Activated CD4-positive, alpha-beta memory T cell treated with anti-CD3 and anti-CD28 coated beads, Interleukin-2, amount 10 ng/mL, durations not matched to agents 7 days and 5 days (primary cell): ENCODE data around the gene RAB4A. TPM values are rescaled to one million over a fixed set of nuclear protein-coding genes. Genes with fewer than 3 reads are reported as not detected.
A peak's percentile ranks its signal among the peaks of the same experiment; 100 is the strongest.

Source experiments
- CTCF ChIA-PET: fragments of 350-600 bp; sonication (Branson Sonifier 250); formaldehyde crosslinking; loops from one replicate; lab custom pipeline; 2021; ENCODE audit warnings: antibody characterized with exemption, inconsistent platforms; lab: Charles Lee
- POLR2A ChIA-PET: fragments of 350-600 bp; sonication (Branson Sonifier 250); formaldehyde crosslinking; loops from one replicate; lab custom pipeline; 2021; ENCODE audit warnings: antibody characterized with exemption; lab: Charles Lee
- DNase-seq: peaks from one replicate; pipeline ENCODE4 v3.0.0-alpha.2; 2020
- H3K27ac Mint-ChIP-seq: one replicate; pipeline ENCODE4 v1.8.0; 2021; ENCODE audit warnings: mild to moderate bottlenecking, mixed read lengths
- H3K27me3 Mint-ChIP-seq: one replicate; pipeline ENCODE4 v1.8.0; 2021; ENCODE audit warnings: mixed read lengths
- H3K36me3 Mint-ChIP-seq: one replicate; pipeline ENCODE4 v1.8.0; 2021; ENCODE audit warnings: low read depth, mixed read lengths
- H3K4me1 Mint-ChIP-seq: one replicate; pipeline ENCODE4 v1.8.0; 2021; ENCODE audit warnings: mixed read lengths
- H3K4me3 Mint-ChIP-seq: one replicate; pipeline ENCODE4 v1.8.0; 2021; ENCODE audit warnings: mild to moderate bottlenecking, mixed read lengths
- H3K9me3 Mint-ChIP-seq: one replicate; pipeline ENCODE4 v1.8.0; 2021; ENCODE audit warnings: mixed read lengths
- total RNA-seq, 2 experiments: library from RNA; stranded (reverse); gene quantifications; one replicate each; pipeline ENCODE4 v1.2.3, GENCODE V29; 2021

The RAB4A gene
- total RNA-seq, 2 experiments from 2014 or later: 30.9 to 38.0 TPM

- Mint-ChIP-seq H3K4me1 (peaks cover 42% of the 10 kb centered on the region), H3K27me3 (no peaks in the 10 kb centered on the region), H3K9me3 (peaks cover 6% of the 10 kb centered on the region), H3K36me3 (peaks cover 23% of the 10 kb centered on the region), H3K4me3 (no peak overlapping the region), H3K27ac (no peak overlapping the region)
- POLR2A ChIA-PET: interaction anchor here (0.8 kb wide), 1 partner anchor 11 kb away, joined by 3 read pairs; no protein-coding TSS in a partner anchor
- DNase-seq: no peak
- CTCF ChIA-PET: interaction anchor here (1.2 kb wide), 1 partner anchor 16 kb away, joined by 3 read pairs; no protein-coding TSS in a partner anchor
These were observed 65.4 kb downstream of the RAB4A start for GRCh38 chr1:229336345-229336744.

GRCh38 chr1:229339086-229339485, 68.2 kb downstream of the RAB4A start:
- CTCF ChIA-PET: interaction anchor here (0.9 kb wide), 1 partner anchor 63 kb away, joined by 4 read pairs; no protein-coding TSS in a partner anchor
- Mint-ChIP-seq H3K27ac (peak overlapping the region; percentile 46), H3K9me3 (peaks cover 6% of the 10 kb centered on the region), H3K27me3 (peaks cover 2% of the 10 kb centered on the region), H3K4me1 (peaks cover 52% of the 10 kb centered on the region), H3K4me3 (peak overlapping the region; percentile 83), H3K36me3 (peaks cover 20% of the 10 kb centered on the region)
- POLR2A ChIA-PET: interaction anchor here (0.7 to 1.3 kb wide), 6 partner anchors 8 to 84 kb away, joined by 3 to 5 read pairs (median 3); partner anchors contain the start of gene RAB4A
- DNase-seq: no peak

- H3K9me3 Mint-ChIP-seq: peaks cover 3% of the 10 kb centered on the region
- H3K4me1 Mint-ChIP-seq: peaks cover 55% of the 10 kb centered on the region
- peak overlapping the region; percentile 83 for H3K4me3 Mint-ChIP-seq
- CTCF ChIA-PET: interaction anchor here (1.1 kb wide), 1 partner anchor 142 kb away, joined by 3 read pairs; no protein-coding TSS in a partner anchor
- no peak for DNase-seq
- H3K36me3 Mint-ChIP-seq: peaks cover 16% of the 10 kb centered on the region
- H3K27me3 Mint-ChIP-seq: peaks cover 4% of the 10 kb centered on the region
- POLR2A ChIA-PET: interaction anchor here (0.7 to 1.3 kb wide), 4 partner anchors 9 to 68 kb away, joined by 3 to 5 read pairs (median 4); partner anchors contain the start of gene RAB4A
- peak overlapping the region; percentile 46 for H3K27ac Mint-ChIP-seq
These were observed 68.6 kb downstream of the RAB4A start for GRCh38 chr1:229339520-229339919.

GRCh38 chr1:229340496-229340895, 69.6 kb downstream of the RAB4A start:
- H3K27ac Mint-ChIP-seq: peak overlapping the region; percentile 28
- peaks cover 11% of the 10 kb centered on the region for H3K36me3 Mint-ChIP-seq
- ChIA-PET CTCF (interaction anchor here (0.6 to 2.2 kb wide), 4 partner anchors 69 to 141 kb away, joined by 3 to 7 read pairs (median 3); no protein-coding TSS in a partner anchor), POLR2A (interaction anchor here (1.2 to 3.2 kb wide), 2 partner anchors 15 to 19 kb away, joined by 3 to 14 read pairs; no protein-coding TSS in a partner anchor)
- peaks cover 2% of the 10 kb centered on the region for H3K9me3 Mint-ChIP-seq
- DNase-seq: no peak
- peaks cover 57% of the 10 kb centered on the region for H3K4me1 Mint-ChIP-seq
- peaks cover 11% of the 10 kb centered on the region for H3K27me3 Mint-ChIP-seq
- H3K4me3 Mint-ChIP-seq: peak overlapping the region; percentile 83

- peaks cover 17% of the 10 kb centered on the region for H3K27me3 Mint-ChIP-seq
- H3K9me3 Mint-ChIP-seq: peaks cover 2% of the 10 kb centered on the region
- peaks cover 9% of the 10 kb centered on the region for H3K36me3 Mint-ChIP-seq
- peak overlapping the region; percentile 80 for H3K27ac Mint-ChIP-seq
- POLR2A ChIA-PET: interaction anchor here (0.8 to 3.2 kb wide), 11 partner anchors 8 to 217 kb away, joined by 3 to 14 read pairs (median 5); partner anchors contain the start of genes ABCB10, NUP133 and RAB4A
- DNase-seq: peak; percentile 84
- H3K4me1 Mint-ChIP-seq: peaks cover 53% of the 10 kb centered on the region
- CTCF ChIA-PET: interaction anchor here (0.9 to 2.2 kb wide), 5 partner anchors 68 to 650 kb away, joined by 3 to 7 read pairs (median 3); partner anchors contain the start of gene RAB4A
- H3K4me3 Mint-ChIP-seq: peak overlapping the region; percentile 83
These were observed 71.1 kb downstream of the RAB4A start for GRCh38 chr1:229341774-229342655.

- POLR2A ChIA-PET: interaction anchor here (0.6 to 3.2 kb wide), 11 partner anchors 9 to 606 kb away, joined by 3 to 14 read pairs (median 5); partner anchors contain the start of genes ABCB10, NUP133 and RAB4A
- peak within 1 kb of the TSS; percentile 80 for H3K27ac Mint-ChIP-seq
- peaks cover 46% of the 10 kb centered on the region for H3K4me1 Mint-ChIP-seq
- peak; percentile 60 for DNase-seq
- peaks cover 26% of the 10 kb centered on the region for H3K27me3 Mint-ChIP-seq
- peak within 1 kb of the TSS; percentile 83 for H3K4me3 Mint-ChIP-seq
- H3K9me3 Mint-ChIP-seq: peaks cover 2% of the 10 kb centered on the region
- H3K36me3 Mint-ChIP-seq: peaks cover 9% of the 10 kb centered on the region
- CTCF ChIA-PET: interaction anchor here (0.9 to 2.2 kb wide), 6 partner anchors 69 to 651 kb away, joined by 3 to 7 read pairs (median 4); partner anchors contain the start of gene RAB4A
These were observed 72.0 kb downstream of the RAB4A start, which contains the start of gene CCSAP for GRCh38 chr1:229342656-229343569. Gene CCSAP (minus strand): TSS chr1:229343047. CDS start chr1:229342465, 582 bp downstream.

GRCh38 chr1:229344139-229344538, 73.2 kb downstream of the RAB4A start:
- peaks cover 34% of the 10 kb centered on the region for H3K4me1 Mint-ChIP-seq
- H3K9me3 Mint-ChIP-seq: peaks cover 2% of the 10 kb centered on the region
- H3K27me3 Mint-ChIP-seq: peaks cover 28% of the 10 kb centered on the region
- POLR2A ChIA-PET: interaction anchor here (2.9 kb wide), 1 partner anchor 73 kb away, joined by 12 read pairs; the partner anchor contains the start of gene RAB4A
- H3K27ac Mint-ChIP-seq: no peak overlapping the region
- CTCF ChIA-PET: interaction anchor here (1.5 kb wide), 1 partner anchor 138 kb away, joined by 4 read pairs; no protein-coding TSS in a partner anchor
- peaks cover 5% of the 10 kb centered on the region for H3K36me3 Mint-ChIP-seq
- peak overlapping the region; percentile 83 for H3K4me3 Mint-ChIP-seq
- no peak for DNase-seq

GRCh38 chr1:229344937-229345684, 74.2 kb downstream of the RAB4A start:
- ChIA-PET CTCF (no interaction called here), POLR2A (no interaction called here)
- Mint-ChIP-seq H3K9me3 (peaks cover 2% of the 10 kb centered on the region), H3K4me1 (peaks cover 24% of the 10 kb centered on the region), H3K27me3 (peaks cover 33% of the 10 kb centered on the region), H3K36me3 (peaks cover 5% of the 10 kb centered on the region), H3K27ac (no peak overlapping the region), H3K4me3 (no peak overlapping the region)
- DNase-seq: no peak

GRCh38 chr1:229347528-229347927, 76.6 kb downstream of the RAB4A start:
- peaks cover 10% of the 10 kb centered on the region for H3K4me1 Mint-ChIP-seq
- H3K27ac Mint-ChIP-seq: no peak overlapping the region
- no peak overlapping the region for H3K4me3 Mint-ChIP-seq
- H3K9me3 Mint-ChIP-seq: peaks cover 2% of the 10 kb centered on the region
- H3K27me3 Mint-ChIP-seq: peaks cover 44% of the 10 kb centered on the region
- peaks cover 3% of the 10 kb centered on the region for H3K36me3 Mint-ChIP-seq
- POLR2A ChIA-PET: no interaction called here
- DNase-seq: no peak
- CTCF ChIA-PET: interaction anchor here (0.9 kb wide), 1 partner anchor 29 kb away, joined by 3 read pairs; no protein-coding TSS in a partner anchor

GRCh38 chr1:229349463-229350385, 78.8 kb downstream of the RAB4A start:
- no peak for DNase-seq
- H3K4me3 Mint-ChIP-seq: no peak overlapping the region

More at GRCh38 chr1:229349463-229350385, 78.8 kb downstream of the RAB4A start:
- Mint-ChIP-seq H3K27me3 (peaks cover 53% of the 10 kb centered on the region), H3K27ac (no peak overlapping the region), H3K9me3 (peaks cover 5% of the 10 kb centered on the region), H3K4me1 (peaks cover 1% of the 10 kb centered on the region), H3K36me3 (peaks cover 3% of the 10 kb centered on the region)
- ChIA-PET POLR2A (no interaction called here), CTCF (no interaction called here)
